ENCODE data around the gene CENPP.
A peak's percentile ranks its signal among the peaks of the same experiment; 100 is the strongest.
"Not testable (repeated sequence)": the region's sequence is repeated elsewhere in the genome, so short reads cannot be mapped to it uniquely, and the experiment has no call there.

Gene CENPP

GRCh38 chr9:92563116-92564100, 237.7 kb downstream of the CENPP start:
- H3K27ac ChIP-seq: peak overlapping the region; percentile 77
- TF ChIP-seq CTCF (conservative IDR thresholded peaks at IDR 0.05): no peak

- H3K27ac ChIP-seq: peak overlapping the region; percentile 77
- TF ChIP-seq CTCF (conservative IDR thresholded peaks at IDR 0.05): no peak
These were observed 238.8 kb downstream of the CENPP start for GRCh38 chr9:92564504-92564903.

GRCh38 chr9:92564982-92565381, 239.2 kb downstream of the CENPP start:
- no peak for TF ChIP-seq CTCF (conservative IDR thresholded peaks at IDR 0.05)
- peak overlapping the region; percentile 77 for H3K27ac ChIP-seq

DNA sequence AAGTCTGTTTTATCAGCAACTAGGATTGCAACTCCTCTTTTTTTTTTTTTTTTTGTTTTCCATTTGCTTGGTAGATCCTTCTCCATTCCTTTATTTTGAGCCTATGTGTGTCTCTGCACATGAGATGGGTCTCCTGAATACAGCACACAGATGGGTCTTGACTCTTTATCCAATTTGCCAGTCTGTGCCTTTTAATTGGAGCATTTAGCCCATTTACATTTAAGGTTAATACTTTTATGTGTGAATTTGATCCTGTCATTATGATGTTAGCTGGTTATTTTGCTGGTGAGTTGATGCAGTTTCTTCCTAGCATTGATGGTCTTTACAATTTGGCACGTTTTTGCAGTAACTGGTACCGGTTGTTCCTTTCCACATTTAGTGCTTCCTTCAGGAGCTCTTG, 246.1 kb downstream of the CENPP start:
- not testable (repeated sequence) for H3K27ac ChIP-seq

- not testable (repeated sequence) for H3K27ac ChIP-seq
These were observed 247.9 kb downstream of the CENPP start for GRCh38 chr9:92573612-92574011.

GRCh38 chr9:92576175-92576574, 250.4 kb downstream of the CENPP start:
- H3K27ac ChIP-seq: no peak overlapping the region
- TF ChIP-seq CTCF (conservative IDR thresholded peaks at IDR 0.05): no peak

DNA sequence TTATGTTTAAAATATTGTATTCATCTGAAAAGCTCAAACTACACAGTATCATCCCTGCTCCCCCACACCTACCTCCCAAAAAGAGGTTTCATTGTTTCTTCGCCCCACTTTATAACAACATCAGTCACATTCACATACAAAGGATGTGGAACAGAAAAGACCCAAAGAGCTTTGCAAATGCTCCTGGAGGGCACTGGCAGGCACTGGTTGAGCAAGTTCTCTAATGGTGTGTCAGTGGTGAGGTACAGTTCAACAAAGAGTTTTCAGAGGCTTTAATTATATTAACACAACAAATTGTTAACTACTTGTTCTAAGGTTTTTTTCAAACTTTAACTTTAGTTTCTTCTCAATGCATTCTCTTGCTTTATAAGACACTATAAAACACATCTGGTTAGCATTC, 264.2 kb downstream of the CENPP start:
- H3K27ac ChIP-seq: no peak overlapping the region

GRCh38 chr9:92590377-92590776, 264.6 kb downstream of the CENPP start:
- no peak overlapping the region for H3K27ac ChIP-seq

More for the DNA sequence above, 264.2 kb downstream of the CENPP start:
- TF ChIP-seq CTCF (conservative IDR thresholded peaks at IDR 0.05): no peak

More at GRCh38 chr9:92590377-92590776, 264.6 kb downstream of the CENPP start:
- no peak for TF ChIP-seq CTCF (conservative IDR thresholded peaks at IDR 0.05)

Measured in VCaP (cell line).